Testis (tissue), 3 donors: ENCODE measurements around the gene KCNV2. TPM values are rescaled to one million over a fixed set of nuclear protein-coding genes. Genes with fewer than 3 reads are reported as not detected.

Experiments used
- DNase-seq: peaks from one replicate; pipeline ENCODE4 v3.0.0-alpha.2; 2019
- H3K27ac ChIP-seq, 2 donors: fragments of 200-600 bp; sonication (generic); one replicate each; pipeline ENCODE4 v1.5.1; 2019
- H3K27me3 ChIP-seq: fragments of 200-600 bp; sonication (generic); one replicate; pipeline ENCODE4 v1.5.1; 2019
- H3K36me3 ChIP-seq: fragments of 200-600 bp; sonication (generic); one replicate; pipeline ENCODE4 v1.5.1; 2017; ENCODE audit warnings: low read depth; ENCODE audit errors: missing control alignments
- H3K4me1 ChIP-seq: fragments of 200-600 bp; sonication (generic); one replicate; pipeline ENCODE4 v1.5.1; 2019
- H3K4me3 ChIP-seq, 2 donors: fragments of 200-600 bp; sonication (generic); one replicate each; pipeline ENCODE4 v1.5.1; 2017 to 2019
- H3K9me3 ChIP-seq: fragments of 200-600 bp; sonication (generic); one replicate; pipeline ENCODE4 v1.5.1; 2017
- POLR2A ChIP-seq: fragments of 450-650 bp; IDR thresholded peaks from one replicate; pipeline ENCODE4 v1.6.1; 2017; ENCODE audit warnings: antibody characterized with exemption, mild to moderate bottlenecking, moderate library complexity
- WGBS, 2 donors: methylation state at CpG; one replicate each; pipeline ENCODE4 v1.1.5; 2018; 5-methylcytosine and 5-hydroxymethylcytosine counted together
- intact Hi-C: fragments of 100-400 bp; cut with DNase I; formaldehyde crosslinking; loops from one replicate; pipeline ENCODE4 v1.15.1; 2023; ENCODE audit warnings: low total_unique reads
- polyA plus RNA-seq: library from polyadenylated mRNA; stranded (reverse); fragments of 350-450 nt; fragmentation: Illumina TruSeq; extraction: RNeasy Lipid Tissue Mini Kit (QIAGEN cat#74804); gene quantifications from one replicate; pipeline ENCODE4 v1.2.3, GENCODE V29; 2014; ENCODE audit warnings: low read depth, low replicate concordance; ENCODE audit not compliant: insufficient read depth
- total RNA-seq, 2 donors: library from RNA; depleted of rRNA; stranded (reverse); fragments of >200 nt; gene quantifications; one replicate each; pipeline ENCODE4 v1.2.3, GENCODE V29; 2016
- TF ChIP-seq, protein P1 (sequence below), 3 experiments: fragments of 450-650 bp in 2 of 3; fragments of 200-600 bp in 1 of 3; sonication (generic) in 1 of 3; IDR thresholded peaks; one replicate each; pipeline ENCODE4 v1.5.1; 2016 to 2019; ENCODE audit warnings: antibody characterized with exemption in 3 of 3, mild to moderate bottlenecking in 2 of 3, moderate library complexity in 1 of 3

KCNV2 gene
- total and polyA plus RNA-seq, 3 donors from 2014 or later, result 4.3 to 8.4 (median 4.7) TPM

DNA sequence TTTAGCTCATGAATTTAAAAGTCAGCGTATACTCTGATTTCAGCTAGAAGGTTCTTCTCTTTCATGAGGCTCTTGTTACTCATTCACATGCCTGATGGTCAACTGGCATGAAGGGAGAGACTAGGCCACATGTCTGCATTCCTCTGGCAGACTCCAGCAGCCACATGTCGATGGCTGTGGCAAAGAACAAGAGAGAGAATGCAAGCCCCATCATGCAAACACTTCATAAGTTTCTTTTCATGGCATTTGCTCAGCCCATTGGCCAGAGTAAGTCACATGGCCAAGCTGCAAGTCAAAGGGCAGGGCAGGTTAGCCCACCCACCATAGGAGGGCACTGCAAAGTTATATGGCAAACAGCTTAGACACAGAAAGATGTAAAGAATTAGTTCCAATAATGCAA is 5.4 kb downstream of the KCNV2 start:
- Histone ChIP-seq H3K4me3 (no peak overlapping the region), H3K4me1 (peaks cover 4% of the 10 kb centered on the region), H3K9me3 (no peaks in the 10 kb centered on the region), H3K27ac (no peak overlapping the region), H3K36me3 (no peaks in the 10 kb centered on the region), H3K27me3 (no peaks in the 10 kb centered on the region)
- intact Hi-C loops, result no loop called here
- no peak for DNase-seq
- TF ChIP-seq, protein P1, sequence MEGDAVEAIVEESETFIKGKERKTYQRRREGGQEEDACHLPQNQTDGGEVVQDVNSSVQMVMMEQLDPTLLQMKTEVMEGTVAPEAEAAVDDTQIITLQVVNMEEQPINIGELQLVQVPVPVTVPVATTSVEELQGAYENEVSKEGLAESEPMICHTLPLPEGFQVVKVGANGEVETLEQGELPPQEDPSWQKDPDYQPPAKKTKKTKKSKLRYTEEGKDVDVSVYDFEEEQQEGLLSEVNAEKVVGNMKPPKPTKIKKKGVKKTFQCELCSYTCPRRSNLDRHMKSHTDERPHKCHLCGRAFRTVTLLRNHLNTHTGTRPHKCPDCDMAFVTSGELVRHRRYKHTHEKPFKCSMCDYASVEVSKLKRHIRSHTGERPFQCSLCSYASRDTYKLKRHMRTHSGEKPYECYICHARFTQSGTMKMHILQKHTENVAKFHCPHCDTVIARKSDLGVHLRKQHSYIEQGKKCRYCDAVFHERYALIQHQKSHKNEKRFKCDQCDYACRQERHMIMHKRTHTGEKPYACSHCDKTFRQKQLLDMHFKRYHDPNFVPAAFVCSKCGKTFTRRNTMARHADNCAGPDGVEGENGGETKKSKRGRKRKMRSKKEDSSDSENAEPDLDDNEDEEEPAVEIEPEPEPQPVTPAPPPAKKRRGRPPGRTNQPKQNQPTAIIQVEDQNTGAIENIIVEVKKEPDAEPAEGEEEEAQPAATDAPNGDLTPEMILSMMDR (IDR thresholded peaks at IDR 0.05), result no peak
- TF ChIP-seq POLR2A, result no peak
- 48 to 71% methylated on average over 2 of the region's 2 CpGs for WGBS, 2 donors

DNA sequence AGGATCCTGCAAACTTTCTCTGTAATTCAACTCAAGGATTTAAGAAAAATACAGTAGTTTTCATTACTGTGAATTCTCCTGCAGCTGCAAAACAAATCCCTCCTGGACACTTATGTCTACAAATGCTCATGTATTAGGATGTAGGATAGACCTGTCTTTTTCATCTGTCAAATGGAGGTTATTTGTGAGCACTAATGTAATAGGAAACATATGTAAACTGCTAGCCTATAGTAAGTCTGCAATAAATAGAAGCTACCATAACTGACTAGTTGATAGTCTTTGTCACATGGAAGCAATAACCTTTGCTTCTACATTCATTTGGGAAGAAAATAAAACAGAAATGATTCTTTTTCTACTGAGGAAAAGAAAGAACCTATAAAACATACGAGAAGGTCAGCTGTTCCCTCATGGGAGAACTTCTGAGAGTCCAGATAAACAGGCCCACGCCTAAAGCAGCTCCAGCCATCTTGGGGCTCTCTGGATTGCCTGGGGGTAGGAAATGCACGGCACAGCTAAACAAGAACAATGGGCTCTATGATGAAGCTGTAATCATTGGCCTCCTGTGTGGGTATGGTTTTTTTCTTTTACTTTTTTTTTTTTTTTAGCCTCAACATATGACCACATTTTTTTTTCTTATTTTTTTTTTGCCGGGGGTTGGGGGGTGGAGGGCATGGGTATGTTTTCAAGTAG is 6.2 kb downstream of the KCNV2 start:
- intact Hi-C loops, result no loop called here
- WGBS, 2 donors, result 53 to 54% methylated on average over 4 of the region's 4 CpGs
- Histone ChIP-seq H3K27me3 (no peaks in the 10 kb centered on the region), H3K4me3 (no peak overlapping the region), H3K36me3 (no peaks in the 10 kb centered on the region), H3K4me1 (peaks cover 8% of the 10 kb centered on the region), H3K9me3 (no peaks in the 10 kb centered on the region), H3K27ac (no peak overlapping the region)
- DNase-seq, result no peak
- no peak for TF ChIP-seq POLR2A
- TF ChIP-seq, protein P1 (IDR thresholded peaks at IDR 0.05), result no peak

DNA sequence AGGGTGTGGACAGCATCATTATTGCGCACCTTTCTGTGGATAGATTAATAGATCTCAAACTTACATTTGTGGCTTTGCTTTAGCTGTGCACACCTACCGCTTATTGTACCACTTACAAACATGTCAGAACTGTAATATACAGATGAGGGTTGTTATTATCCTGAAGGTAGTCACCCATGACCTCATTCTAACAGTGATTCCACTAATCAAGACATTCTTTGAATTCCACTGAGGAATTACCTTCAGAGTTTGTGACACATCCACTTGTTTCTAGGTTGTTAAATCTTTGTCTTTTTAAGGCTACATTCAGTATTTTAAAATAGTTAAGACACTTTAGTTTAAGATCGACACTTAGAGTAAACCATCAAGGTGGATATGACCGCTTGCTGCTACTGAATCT is 7.8 kb downstream of the KCNV2 start:
- no peaks in the 10 kb centered on the region for H3K36me3 ChIP-seq
- H3K9me3 ChIP-seq, result no peaks in the 10 kb centered on the region
- DNase-seq, result no peak
- intact Hi-C loops, result no loop called here
- H3K27ac ChIP-seq, result no peak overlapping the region
- TF ChIP-seq POLR2A, result no peak
- TF ChIP-seq, protein P1 (IDR thresholded peaks at IDR 0.05), result no peak
- 86 to 94% methylated on average over 4 of the region's 4 CpGs for WGBS, 2 donors
- no peaks in the 10 kb centered on the region for H3K27me3 ChIP-seq
- H3K4me3 ChIP-seq, result no peak overlapping the region
- peaks cover 8% of the 10 kb centered on the region for H3K4me1 ChIP-seq

DNA sequence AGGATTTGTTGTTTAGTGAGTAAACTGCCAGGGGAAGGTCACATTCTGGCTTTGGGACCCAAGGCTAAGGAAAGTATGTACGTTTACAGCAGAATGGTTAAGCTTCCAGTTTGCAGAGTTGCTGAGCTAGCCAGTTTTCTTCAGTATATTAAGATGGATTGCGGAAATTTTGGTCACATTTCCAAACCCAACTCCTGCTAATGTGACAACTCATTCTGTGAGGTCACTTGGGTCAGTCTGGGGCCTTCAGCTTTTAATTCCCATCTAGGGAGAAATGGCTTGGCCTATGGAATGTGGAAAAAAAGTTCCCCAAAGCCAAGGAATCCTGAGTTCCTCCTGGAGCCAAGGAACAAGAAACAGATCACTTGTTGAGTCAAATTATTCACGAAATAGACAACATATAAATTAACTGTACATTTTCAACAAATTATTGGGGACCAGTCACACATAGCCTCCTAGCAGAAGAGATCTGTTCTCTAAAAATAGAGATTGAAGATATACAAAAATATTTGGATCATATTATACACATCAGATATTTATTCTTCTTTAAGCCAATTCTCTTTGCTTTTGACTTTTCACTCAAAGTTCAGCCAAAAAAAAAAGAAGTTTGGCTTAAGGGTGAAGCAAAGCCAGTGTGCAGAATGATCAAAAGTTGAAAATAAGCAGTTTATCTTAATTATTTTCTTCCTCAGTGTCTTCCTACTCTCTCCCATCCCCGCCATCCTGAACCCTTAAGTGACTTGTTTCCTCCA is 8.8 kb downstream of the KCNV2 start:
- Histone ChIP-seq H3K27me3 (no peaks in the 10 kb centered on the region), H3K4me3 (no peak overlapping the region), H3K27ac (peak overlapping the region in 1 of 2 donors; percentile 1), H3K9me3 (no peaks in the 10 kb centered on the region), H3K36me3 (no peaks in the 10 kb centered on the region), H3K4me1 (peaks cover 8% of the 10 kb centered on the region)
- no peak for TF ChIP-seq POLR2A
- TF ChIP-seq, protein P1 (IDR thresholded peaks at IDR 0.05), result no peak
- DNase-seq, result no peak
- 70 to 71% methylated on average over 4 of the region's 4 CpGs for WGBS, 2 donors
- intact Hi-C loops, result no loop called here
